A549 (cell line): ENCODE data around the gene TREX2. TPM values are rescaled to one million over a fixed set of nuclear protein-coding genes. Genes with fewer than 3 reads are reported as not detected.

Source experiments
- ATAC-seq, 2 experiments: fragments of 200-7000 bp in 1 of 2; fragments of >200 bp in 1 of 2; cut with Nextera tagmentation in 1 of 2; cut with Tn5 transposase in 1 of 2; 3 replicates each; pipeline versions ENCODE4 v1.8.0 to v1.9.1; 2018 to 2020; ENCODE audit warnings: mild to moderate bottlenecking in 1 of 2, moderate library complexity in 1 of 2
- CTCF ChIA-PET: fragments of 300-600 bp; sonication (Branson Sonifier 250); formaldehyde crosslinking; extraction: SDS; loops from one replicate; lab custom pipeline; 2021; ENCODE audit warnings: antibody characterized with exemption, inconsistent platforms; lab: Yijun Ruan, JAX
- POLR2A ChIA-PET: fragments of 350-600 bp; formaldehyde crosslinking; extraction: SDS; loops from one replicate; lab custom pipeline; 2021; ENCODE audit warnings: antibody characterized with exemption, inconsistent platforms; lab: Yijun Ruan, JAX
- DNase-seq, 2 experiments: peaks; one replicate each; pipeline versions ENCODE4 v3.0.0 to v3.0.0-alpha.2; 2011 to 2016; ENCODE audit warnings: low read depth in 1 of 2, low spot score in 1 of 2
- FAIRE-seq: peaks from 2 replicates; lab custom pipeline; 2011; peaks lifted over from hg19 to GRCh38; lab: Jason Lieb, UNC
- H3K27ac ChIP-seq, 2 experiments: fragments of >200 bp; sonication (Bioruptor Twin); formaldehyde crosslinking; 3 replicates each; pipeline ENCODE4 v1.5.1; 2016 to 2017
- H3K4me1 ChIP-seq: fragments of >200 bp; sonication (Bioruptor Twin); formaldehyde crosslinking; 3 replicates; pipeline ENCODE4 v1.6.1; 2016
- H3K4me2 ChIP-seq: fragments of >200 bp; sonication (Bioruptor Twin); formaldehyde crosslinking; 3 replicates; pipeline ENCODE4 v1.6.1; 2016
- H3K4me3 ChIP-seq: fragments of >200 bp; sonication (Bioruptor Twin); formaldehyde crosslinking; 3 replicates; pipeline ENCODE4 v1.5.1; 2016
- H3K9me3 ChIP-seq: fragments of >200 bp; sonication (Bioruptor Twin); formaldehyde crosslinking; 3 replicates; pipeline ENCODE4 v1.6.1; 2016
- BHLHE40 ChIP-seq: IDR thresholded peaks from 2 replicates; pipeline ENCODE4 v1.6.1; 2012; ENCODE audit warnings: low read depth, low read length, inconsistent platforms
- CHD4 ChIP-seq: fragments of 200-600 bp; sonication (generic); IDR thresholded peaks from 2 replicates; pipeline ENCODE4 v1.6.1; 2016; ENCODE audit warnings: antibody characterized with exemption, mild to moderate bottlenecking, borderline replicate concordance
- EHMT2 ChIP-seq: fragments of 200-600 bp; sonication (generic); IDR thresholded peaks from 2 replicates; pipeline ENCODE4 v1.6.1; 2016; ENCODE audit warnings: antibody characterized with exemption, low read depth, mild to moderate bottlenecking, moderate library complexity
- EP300 ChIP-seq, 2 experiments: fragments of >200 bp; sonication (Bioruptor Twin); formaldehyde crosslinking; IDR thresholded peaks; 2 replicates in 1 of 2; 3 replicates in 1 of 2; pipeline ENCODE4 v1.6.1; 2016 to 2017
- ESRRA ChIP-seq: fragments of 150-350 bp; IDR thresholded peaks from 2 replicates; pipeline ENCODE4 v1.6.1; 2014; ENCODE audit warnings: mild to moderate bottlenecking, low read length, borderline replicate concordance
- FOSB ChIP-seq: fragments of 250-450 bp; sonication (Bioruptor Pico); IDR thresholded peaks from 2 replicates; pipeline ENCODE4 v1.5.0; 2020; ENCODE audit warnings: mild to moderate bottlenecking, moderate library complexity
- FOSL2 ChIP-seq, 2 experiments: fragments of 450-650 bp in 1 of 2; fragments of >200 bp in 1 of 2; sonication (Bioruptor Twin) in 1 of 2; formaldehyde crosslinking; IDR thresholded peaks; 2 replicates each; pipeline versions ENCODE4 v1.5.0 to v1.6.1; 2016 to 2020; ENCODE audit warnings: mild to moderate bottlenecking in 1 of 2, moderate library complexity in 1 of 2
- GATA3 ChIP-seq: IDR thresholded peaks from 2 replicates; pipeline ENCODE4 v1.6.1; 2012; ENCODE audit warnings: borderline replicate concordance
- HOXA7 ChIP-seq: fragments of 250-450 bp; sonication (Bioruptor Pico); IDR thresholded peaks from 2 replicates; pipeline ENCODE4 v1.5.0; 2020; ENCODE audit warnings: mild to moderate bottlenecking, moderate library complexity
- KDM5A ChIP-seq: fragments of 200-600 bp; sonication (generic); IDR thresholded peaks from 2 replicates; pipeline ENCODE4 v1.6.1; 2016; ENCODE audit warnings: antibody characterized with exemption, mild to moderate bottlenecking
- MAZ ChIP-seq: fragments of 150-350 bp; IDR thresholded peaks from 2 replicates; pipeline ENCODE4 v1.6.1; 2014; ENCODE audit warnings: antibody characterized with exemption, low read depth, low read length, borderline replicate concordance
- NR3C1 ChIP-seq: fragments of >200 bp; sonication (Bioruptor Twin); formaldehyde crosslinking; IDR thresholded peaks from 3 replicates; pipeline ENCODE4 v1.6.1; 2017
- RARB ChIP-seq: fragments of 250-450 bp; sonication (Bioruptor Pico); IDR thresholded peaks from 2 replicates; pipeline ENCODE4 v1.8.0; 2021; ENCODE audit warnings: mild to moderate bottlenecking, moderate library complexity
- RFX5 ChIP-seq: fragments of 450-650 bp; IDR thresholded peaks from 2 replicates; pipeline ENCODE4 v1.7.1; 2014; ENCODE audit warnings: antibody characterized with exemption, mild to moderate bottlenecking, moderate library complexity
- ZC3H11A ChIP-seq: fragments of 450-650 bp; IDR thresholded peaks from 2 replicates; pipeline ENCODE4 v1.6.1; 2014; ENCODE audit warnings: antibody characterized with exemption, mild to moderate bottlenecking
- ZFP36 ChIP-seq: fragments of 450-650 bp; IDR thresholded peaks from 2 replicates; pipeline ENCODE4 v1.6.1; 2014; ENCODE audit warnings: borderline replicate concordance; ENCODE audit not compliant: partially characterized antibody
- ZNF302 ChIP-seq: fragments of 250-450 bp; sonication (Bioruptor Pico); IDR thresholded peaks from 2 replicates; pipeline ENCODE4 v1.9.0; 2021; ENCODE audit warnings: inconsistent platforms, mild to moderate bottlenecking, moderate library complexity
- ZSCAN20 ChIP-seq: fragments of 250-450 bp; sonication (Bioruptor Pico); IDR thresholded peaks from 2 replicates; pipeline ENCODE4 v1.8.0; 2022; ENCODE audit warnings: mild to moderate bottlenecking, moderate library complexity
- WGBS: methylation state at CpG from one replicate; pipeline ENCODE4 v1.1.6; 2017; ENCODE audit errors: missing lambda C conversion rate; 5-methylcytosine and 5-hydroxymethylcytosine counted together
- polyA plus RNA-seq, 4 experiments: library from polyadenylated mRNA; depleted of rRNA in 3 of 4; stranded (reverse); fragments of >200 nt; fragmentation: RNase III in 1 of 4; extraction: RNeasy Plus Mini Kit Qiagen cat#74134 plus additional on column Dnase treatment in 1 of 4; gene quantifications; 2 replicates in 3 of 4; 3 replicates in 1 of 4; pipeline ENCODE4 v1.2.3, GENCODE V29; 2011 to 2017
- TF ChIP-seq, protein P1 (sequence below): fragments of 450-650 bp; IDR thresholded peaks from 2 replicates; pipeline ENCODE4 v1.6.1; 2014; ENCODE audit warnings: antibody characterized with exemption
- TF ChIP-seq, protein P2 (sequence below): IDR thresholded peaks from 2 replicates; pipeline ENCODE4 v1.6.1; 2012
- TF ChIP-seq, protein P3 (sequence below): IDR thresholded peaks from 2 replicates; pipeline ENCODE4 v1.6.1; 2012; ENCODE audit warnings: low read depth, borderline replicate concordance
- TF ChIP-seq, protein P4 (sequence below): fragments of 150-350 bp; IDR thresholded peaks from 2 replicates; pipeline ENCODE4 v1.6.1; 2014; ENCODE audit warnings: low read depth, mild to moderate bottlenecking, low read length
- TF ChIP-seq, protein P5 (sequence below): fragments of 250-450 bp; sonication (Bioruptor Pico); IDR thresholded peaks from 2 replicates; pipeline ENCODE4 v1.5.0; 2020; ENCODE audit warnings: low read depth, mild to moderate bottlenecking, moderate library complexity
- TF ChIP-seq, protein P6 (sequence below): fragments of >200 bp; sonication (Bioruptor Twin); formaldehyde crosslinking; IDR thresholded peaks from 3 replicates; pipeline ENCODE4 v1.6.1; 2016

TREX2 gene
- polyA plus RNA-seq, 2 of the 4 experiments (the other 2 are of a cell fraction), result 0.27 to 0.99 TPM

DNA sequence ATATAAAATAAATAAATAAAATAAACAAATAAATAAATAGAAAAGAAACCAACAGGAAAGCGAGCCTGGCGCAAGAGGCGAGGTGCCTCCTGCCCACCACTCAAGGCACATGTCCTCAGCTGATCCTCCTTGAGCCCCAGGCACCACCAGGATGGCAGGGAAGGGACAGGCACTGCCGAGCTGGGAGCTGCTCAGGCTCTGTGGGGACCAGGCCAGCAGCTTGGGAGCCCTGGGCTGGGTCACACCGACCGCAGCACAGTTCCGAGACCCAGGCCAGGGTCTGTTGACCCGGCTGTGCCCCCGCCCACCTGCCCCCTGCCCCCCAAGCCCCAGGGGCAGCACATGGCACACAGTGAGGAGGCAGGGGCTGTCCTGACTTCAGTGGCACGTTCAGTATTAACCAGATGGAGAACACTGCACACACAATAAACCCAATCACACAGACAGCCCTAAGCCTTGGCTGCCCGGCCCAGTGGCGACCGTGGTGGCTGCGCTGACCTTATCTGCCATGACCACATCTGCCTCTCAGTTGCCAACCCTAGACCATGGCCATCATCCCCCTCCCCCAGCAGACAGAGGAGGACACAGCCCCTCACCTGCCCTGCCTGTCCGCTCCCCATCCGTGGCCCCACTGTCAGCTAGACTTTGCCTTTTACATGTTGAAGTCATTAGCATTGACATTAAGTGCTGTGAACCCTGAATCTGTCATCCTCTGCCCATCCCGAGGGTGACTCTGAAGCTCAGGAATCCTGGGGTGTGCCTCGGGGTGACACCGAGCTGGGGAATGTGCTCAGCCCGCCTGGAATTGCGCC lies 2.9 kb upstream of the TREX2 start:
- Histone ChIP-seq H3K27ac (no peak overlapping the region), H3K4me1 (no peaks in the 10 kb centered on the region), H3K4me2 (no peak overlapping the region), H3K9me3 (no peaks in the 10 kb centered on the region), H3K4me3 (no peak overlapping the region)
- no peak for DNase-seq
- POLR2A ChIA-PET, result no interaction called here
- WGBS, result 98% methylated on average over 15 of the region's 21 CpGs
- TF ChIP-seq ZNF302 (no peak), FOSL2 (IDR thresholded peaks at IDR 0.05) (no peak), FOSL2 (CRISPR knock-in tag; IDR thresholded peaks at IDR 0.05) (no peak), BHLHE40 (no peak), MAZ (no peak), ZSCAN20 (CRISPR knock-in tag) (no peak), KDM5A (no peak), GATA3 (no peak), HOXA7 (CRISPR knock-in tag) (no peak), CHD4 (no peak)
- TF ChIP-seq, protein P1, sequence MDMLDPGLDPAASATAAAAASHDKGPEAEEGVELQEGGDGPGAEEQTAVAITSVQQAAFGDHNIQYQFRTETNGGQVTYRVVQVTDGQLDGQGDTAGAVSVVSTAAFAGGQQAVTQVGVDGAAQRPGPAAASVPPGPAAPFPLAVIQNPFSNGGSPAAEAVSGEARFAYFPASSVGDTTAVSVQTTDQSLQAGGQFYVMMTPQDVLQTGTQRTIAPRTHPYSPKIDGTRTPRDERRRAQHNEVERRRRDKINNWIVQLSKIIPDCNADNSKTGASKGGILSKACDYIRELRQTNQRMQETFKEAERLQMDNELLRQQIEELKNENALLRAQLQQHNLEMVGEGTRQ, result no peak
- TF ChIP-seq, protein P2, sequence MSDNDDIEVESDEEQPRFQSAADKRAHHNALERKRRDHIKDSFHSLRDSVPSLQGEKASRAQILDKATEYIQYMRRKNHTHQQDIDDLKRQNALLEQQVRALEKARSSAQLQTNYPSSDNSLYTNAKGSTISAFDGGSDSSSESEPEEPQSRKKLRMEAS, result no peak
- ATAC-seq, result no peak
- CTCF ChIA-PET, result interaction anchor here (1.2 to 2.7 kb wide), 2 partner anchors 12 to 20 kb away, joined by 3 to 13 read pairs; no protein-coding TSS in a partner anchor
- no peak for FAIRE-seq

DNA sequence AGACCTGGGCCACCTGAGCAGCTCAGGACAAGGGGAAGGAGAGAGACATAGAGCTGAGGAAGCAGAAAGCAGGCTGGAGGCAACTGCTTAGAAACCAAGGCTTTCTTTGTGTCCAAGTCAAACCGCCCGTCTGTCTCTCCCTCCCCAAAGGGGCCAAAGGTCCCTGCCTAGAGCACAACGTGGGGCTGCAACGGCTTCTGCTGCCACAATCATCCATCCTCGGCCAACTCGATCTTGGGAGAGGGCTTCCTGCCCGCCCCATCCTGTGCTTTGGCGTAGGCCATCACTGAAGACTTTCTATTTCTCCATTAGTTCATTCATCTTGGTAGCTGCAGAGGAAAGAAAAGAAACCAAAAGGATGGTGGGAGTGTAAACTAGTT lies 1.7 kb upstream of the TREX2 start:
- WGBS, result 80% methylated on average over 7 of the region's 8 CpGs
- no peak for DNase-seq
- H3K4me3 ChIP-seq, result no peak overlapping the region
- no peak overlapping the region for H3K27ac ChIP-seq
- ATAC-seq, result no peak
- FAIRE-seq, result no peak
- CTCF ChIA-PET, result interaction anchor here (2.7 kb wide), 1 partner anchor 13 kb away, joined by 13 read pairs; no protein-coding TSS in a partner anchor
- no peaks in the 10 kb centered on the region for H3K9me3 ChIP-seq
- H3K4me1 ChIP-seq, result no peaks in the 10 kb centered on the region
- POLR2A ChIA-PET, result no interaction called here
- TF ChIP-seq, protein P3, sequence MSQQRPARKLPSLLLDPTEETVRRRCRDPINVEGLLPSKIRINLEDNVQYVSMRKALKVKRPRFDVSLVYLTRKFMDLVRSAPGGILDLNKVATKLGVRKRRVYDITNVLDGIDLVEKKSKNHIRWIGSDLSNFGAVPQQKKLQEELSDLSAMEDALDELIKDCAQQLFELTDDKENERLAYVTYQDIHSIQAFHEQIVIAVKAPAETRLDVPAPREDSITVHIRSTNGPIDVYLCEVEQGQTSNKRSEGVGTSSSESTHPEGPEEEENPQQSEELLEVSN, result no peak
- TF ChIP-seq FOSB (CRISPR knock-in tag), result no peak
- TF ChIP-seq ESRRA, result no peak
- no peak for TF ChIP-seq ZFP36
- no peak for TF ChIP-seq ZSCAN20 (CRISPR knock-in tag)
- TF ChIP-seq, protein P4, sequence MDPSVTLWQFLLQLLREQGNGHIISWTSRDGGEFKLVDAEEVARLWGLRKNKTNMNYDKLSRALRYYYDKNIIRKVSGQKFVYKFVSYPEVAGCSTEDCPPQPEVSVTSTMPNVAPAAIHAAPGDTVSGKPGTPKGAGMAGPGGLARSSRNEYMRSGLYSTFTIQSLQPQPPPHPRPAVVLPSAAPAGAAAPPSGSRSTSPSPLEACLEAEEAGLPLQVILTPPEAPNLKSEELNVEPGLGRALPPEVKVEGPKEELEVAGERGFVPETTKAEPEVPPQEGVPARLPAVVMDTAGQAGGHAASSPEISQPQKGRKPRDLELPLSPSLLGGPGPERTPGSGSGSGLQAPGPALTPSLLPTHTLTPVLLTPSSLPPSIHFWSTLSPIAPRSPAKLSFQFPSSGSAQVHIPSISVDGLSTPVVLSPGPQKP, result no peak
- TF ChIP-seq ZC3H11A, result no peak
- TF ChIP-seq, all 56 proteins: peak for 0
- H3K4me2 ChIP-seq, result no peak overlapping the region

DNA sequence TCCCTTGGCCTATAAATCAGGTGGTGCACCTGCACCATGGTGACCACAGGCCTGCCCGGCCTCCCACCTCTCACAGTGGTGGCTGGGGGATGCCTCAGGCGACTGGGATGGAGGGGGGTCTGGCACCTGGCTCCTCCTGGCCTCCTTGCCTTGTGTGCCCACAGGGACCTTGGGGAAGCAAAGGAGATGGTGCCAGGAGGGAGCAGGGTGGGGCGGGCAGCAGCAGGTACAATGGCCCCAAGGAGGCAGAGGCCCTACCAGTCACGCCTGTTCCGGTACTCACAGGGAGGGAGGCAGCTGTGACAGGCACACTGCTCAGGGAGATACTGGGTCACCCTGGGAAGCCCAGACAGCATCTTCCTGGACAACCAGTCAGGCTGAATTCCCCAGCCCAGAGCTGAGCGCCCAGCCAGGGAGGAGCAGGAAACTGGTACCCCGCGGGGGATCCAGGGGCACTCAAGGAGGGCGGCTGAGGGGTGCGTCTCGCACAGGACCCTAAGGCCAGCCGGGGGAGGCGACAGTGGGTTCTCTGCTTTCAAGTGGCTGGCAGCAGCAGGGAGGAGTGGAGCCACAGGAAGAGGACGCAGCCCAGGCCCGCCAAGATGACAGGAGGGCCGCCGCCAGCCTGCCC lies 1.2 kb upstream of the TREX2 start:
- DNase-seq, result no peak
- Histone ChIP-seq H3K9me3 (no peaks in the 10 kb centered on the region), H3K4me3 (no peak overlapping the region), H3K27ac (no peak overlapping the region), H3K4me1 (no peaks in the 10 kb centered on the region), H3K4me2 (no peak overlapping the region)
- ATAC-seq, result no peak
- POLR2A ChIA-PET, result interaction anchor here (0.5 kb wide), 1 partner anchor 267 kb away, joined by 3 read pairs; no protein-coding TSS in a partner anchor
- CTCF ChIA-PET, result interaction anchor here (0.8 to 2.7 kb wide), 2 partner anchors 14 to 60 kb away, joined by 3 to 13 read pairs; no protein-coding TSS in a partner anchor
- WGBS, result 100% methylated on average over 7 of the region's 17 CpGs
- FAIRE-seq, result no peak
- TF ChIP-seq RFX5 (no peak), RARB (no peak), EHMT2 (no peak), FOSB (CRISPR knock-in tag) (no peak), KDM5A (no peak), MAZ (no peak), EP300 (IDR thresholded peaks at IDR 0.05) (no peak), ZC3H11A (no peak), NR3C1 (no peak)
- TF ChIP-seq, protein P5, sequence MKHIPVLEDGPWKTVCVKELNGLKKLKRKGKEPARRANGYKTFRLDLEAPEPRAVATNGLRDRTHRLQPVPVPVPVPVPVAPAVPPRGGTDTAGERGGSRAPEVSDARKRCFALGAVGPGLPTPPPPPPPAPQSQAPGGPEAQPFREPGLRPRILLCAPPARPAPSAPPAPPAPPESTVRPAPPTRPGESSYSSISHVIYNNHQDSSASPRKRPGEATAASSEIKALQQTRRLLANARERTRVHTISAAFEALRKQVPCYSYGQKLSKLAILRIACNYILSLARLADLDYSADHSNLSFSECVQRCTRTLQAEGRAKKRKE (CRISPR knock-in tag), result no peak
- TF ChIP-seq, protein P6, sequence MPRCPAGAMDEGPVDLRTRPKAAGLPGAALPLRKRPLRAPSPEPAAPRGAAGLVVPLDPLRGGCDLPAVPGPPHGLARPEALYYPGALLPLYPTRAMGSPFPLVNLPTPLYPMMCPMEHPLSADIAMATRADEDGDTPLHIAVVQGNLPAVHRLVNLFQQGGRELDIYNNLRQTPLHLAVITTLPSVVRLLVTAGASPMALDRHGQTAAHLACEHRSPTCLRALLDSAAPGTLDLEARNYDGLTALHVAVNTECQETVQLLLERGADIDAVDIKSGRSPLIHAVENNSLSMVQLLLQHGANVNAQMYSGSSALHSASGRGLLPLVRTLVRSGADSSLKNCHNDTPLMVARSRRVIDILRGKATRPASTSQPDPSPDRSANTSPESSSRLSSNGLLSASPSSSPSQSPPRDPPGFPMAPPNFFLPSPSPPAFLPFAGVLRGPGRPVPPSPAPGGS, result no peak
